Thyroid gland (tissue), 4 donors: ENCODE results near the gene ZNF396. TPM values are rescaled to one million over a fixed set of nuclear protein-coding genes. Genes with fewer than 3 reads are reported as not detected.

ENCODE experiments used
- DNase-seq, 2 donors: peaks; one replicate each; pipeline ENCODE4 v3.0.0-alpha.2; 2019
- H3K27ac ChIP-seq, 3 donors: fragments of 200-600 bp; sonication (generic); 1 replicate in 2 of 3; 2 replicates in 1 of 3; pipeline ENCODE4 v1.5.1; 2016 to 2019; ENCODE audit warnings: mild to moderate bottlenecking in 1 of 3, moderate library complexity in 1 of 3
- H3K27me3 ChIP-seq: fragments of 200-600 bp; sonication (generic); one replicate; pipeline ENCODE4 v1.5.1; 2019
- H3K36me3 ChIP-seq, 2 donors: fragments of 200-600 bp; sonication (generic); one replicate each; pipeline ENCODE4 v1.5.1; 2016 to 2019
- H3K4me1 ChIP-seq, 2 donors: fragments of 200-600 bp; sonication (generic); one replicate each; pipeline ENCODE4 v1.5.1; 2017 to 2019
- H3K4me3 ChIP-seq, 3 donors: fragments of 200-600 bp; sonication (generic); replicated peaks in 1 of 3; 1 replicate in 2 of 3; 2 replicates in 1 of 3; pipeline ENCODE4 v1.5.1; 2016; ENCODE audit warnings: mild to moderate bottlenecking in 1 of 3
- H3K9me3 ChIP-seq: fragments of 200-600 bp; sonication (generic); one replicate; pipeline ENCODE4 v1.5.1; 2017
- CTCF ChIP-seq, 6 experiments: fragments of 200-600 bp in 3 of 6; fragments of 450-650 bp in 3 of 6; sonication (generic) in 3 of 6; IDR thresholded peaks; one replicate each; pipeline ENCODE4 v1.5.1; 2016 to 2019; ENCODE audit warnings: antibody characterized with exemption in 6 of 6, mild to moderate bottlenecking in 2 of 6, inconsistent platforms in 1 of 6, moderate library complexity in 1 of 6
- POLR2A ChIP-seq, 2 donors: fragments of 450-650 bp; IDR thresholded peaks; one replicate each; pipeline ENCODE4 v1.6.1; 2017; ENCODE audit warnings: antibody characterized with exemption in 2 of 2, mild to moderate bottlenecking in 2 of 2, moderate library complexity in 1 of 2
- WGBS, 2 donors: methylation state at CpG; one replicate each; pipeline ENCODE4 v1.1.5; 2017; 5-methylcytosine and 5-hydroxymethylcytosine counted together
- intact Hi-C: fragments of 100-400 bp; cut with DNase I; formaldehyde crosslinking; loops from one replicate; pipeline ENCODE4 v1.15.1; 2023
- total RNA-seq, 4 donors: library from RNA; depleted of rRNA; stranded (reverse); fragments of >200 nt; gene quantifications; one replicate each; pipeline ENCODE4 v1.2.3, GENCODE V29; 2016

ZNF396 gene
- total RNA-seq, 4 donors from 2014 or later, result 5.3 to 14.2 (median 9.1) TPM

GRCh38 chr18:35368595-35368994 lies 8.5 kb downstream of the ZNF396 start:
- H3K36me3 ChIP-seq, result peaks cover 0 to 5% of the 10 kb centered on the region in 2 donors

GRCh38 chr18:35362531-35362930 lies 14.6 kb downstream of the ZNF396 start:
- no peak for DNase-seq
- TF ChIP-seq POLR2A (IDR thresholded peaks at IDR 0.05), result no peak
- no peak for TF ChIP-seq CTCF (IDR thresholded peaks at IDR 0.05)
- H3K4me1 ChIP-seq, result no peaks in the 10 kb centered on the region
- no peaks in the 10 kb centered on the region for H3K36me3 ChIP-seq
- H3K27ac ChIP-seq, result no peak overlapping the region
- H3K9me3 ChIP-seq, result no peaks in the 10 kb centered on the region
- no peaks in the 10 kb centered on the region for H3K27me3 ChIP-seq
- intact Hi-C loops, result no loop called here
- no peak overlapping the region for H3K4me3 ChIP-seq

More at GRCh38 chr18:35368595-35368994, 8.5 kb downstream of the ZNF396 start:
- no peaks in the 10 kb centered on the region for H3K9me3 ChIP-seq
- H3K4me1 ChIP-seq, result no peaks in the 10 kb centered on the region
- no peak for DNase-seq
- WGBS, 2 donors, result 95% methylated on average over 6 of the region's 6 CpGs
- H3K4me3 ChIP-seq, result no peak overlapping the region
- no peaks in the 10 kb centered on the region for H3K27me3 ChIP-seq
- intact Hi-C loops, result no loop called here
- no peak overlapping the region for H3K27ac ChIP-seq
- TF ChIP-seq POLR2A (IDR thresholded peaks at IDR 0.05), result no peak
- no peak for TF ChIP-seq CTCF (IDR thresholded peaks at IDR 0.05)

GRCh38 chr18:35361570-35362321 lies 15.4 kb downstream of the ZNF396 start:
- no peaks in the 10 kb centered on the region for H3K36me3 ChIP-seq
- no peak overlapping the region for H3K27ac ChIP-seq
- TF ChIP-seq CTCF (IDR thresholded peaks at IDR 0.05), result no peak
- TF ChIP-seq POLR2A (IDR thresholded peaks at IDR 0.05), result no peak
- no peaks in the 10 kb centered on the region for H3K4me1 ChIP-seq
- no peak overlapping the region for H3K4me3 ChIP-seq
- H3K27me3 ChIP-seq, result no peaks in the 10 kb centered on the region
- intact Hi-C loops, result no loop called here
- H3K9me3 ChIP-seq, result no peaks in the 10 kb centered on the region
- DNase-seq, result no peak
- WGBS, 2 donors, result 77 to 81% methylated on average over 2 of the region's 2 CpGs

GRCh38 chr18:35355140-35355618 lies 22.0 kb downstream of the ZNF396 start:
- DNase-seq, result peak; percentile 81 to 82
- WGBS, 2 donors, result 21 to 24% methylated on average over 4 of the region's 4 CpGs
- Histone ChIP-seq H3K4me1 (peaks cover 0 to 6% of the 10 kb centered on the region in 2 donors), H3K27ac (peak overlapping the region in 1 of 3 donors; percentile 17), H3K36me3 (no peaks in the 10 kb centered on the region), H3K9me3 (no peaks in the 10 kb centered on the region), H3K4me3 (no peak overlapping the region), H3K27me3 (no peaks in the 10 kb centered on the region)
- intact Hi-C loops, result loop anchor here (2.0 kb wide), 1 partner anchor 124 kb away; no protein-coding TSS in a partner anchor
- TF ChIP-seq CTCF (IDR thresholded peaks at IDR 0.05), result peak; percentile 40 to 85 (median 70)
- no peak for TF ChIP-seq POLR2A (IDR thresholded peaks at IDR 0.05)

GRCh38 chr18:35352778-35353177 lies 24.4 kb downstream of the ZNF396 start:
- H3K27ac ChIP-seq, result no peak overlapping the region
- no peaks in the 10 kb centered on the region for H3K9me3 ChIP-seq
- no peak for DNase-seq
- no peaks in the 10 kb centered on the region for H3K36me3 ChIP-seq
- no peak overlapping the region for H3K4me3 ChIP-seq
- H3K4me1 ChIP-seq, result peaks cover 0 to 6% of the 10 kb centered on the region in 2 donors
- no peak for TF ChIP-seq POLR2A (IDR thresholded peaks at IDR 0.05)
- no peak for TF ChIP-seq CTCF (IDR thresholded peaks at IDR 0.05)
- no peaks in the 10 kb centered on the region for H3K27me3 ChIP-seq
- intact Hi-C loops, result no loop called here
